Stimulated activated CD4-positive, alpha-beta T cell treated with anti-CD3 and anti-CD28 coated beads, Interleukin-12 subunit alpha, Interleukin-12 subunit beta, amount 100 ng/mL, for 4 hours (primary cell): ENCODE measurements around the gene TMIGD3.
"Not testable (repeated sequence)": the region's sequence is repeated elsewhere in the genome, so short reads cannot be mapped to it uniquely, and the experiment has no call there.

Experiments used
- DNase-seq: peaks from one replicate; pipeline ENCODE4 v3.0.0-alpha.2; 2020

The TMIGD3 gene

DNA sequence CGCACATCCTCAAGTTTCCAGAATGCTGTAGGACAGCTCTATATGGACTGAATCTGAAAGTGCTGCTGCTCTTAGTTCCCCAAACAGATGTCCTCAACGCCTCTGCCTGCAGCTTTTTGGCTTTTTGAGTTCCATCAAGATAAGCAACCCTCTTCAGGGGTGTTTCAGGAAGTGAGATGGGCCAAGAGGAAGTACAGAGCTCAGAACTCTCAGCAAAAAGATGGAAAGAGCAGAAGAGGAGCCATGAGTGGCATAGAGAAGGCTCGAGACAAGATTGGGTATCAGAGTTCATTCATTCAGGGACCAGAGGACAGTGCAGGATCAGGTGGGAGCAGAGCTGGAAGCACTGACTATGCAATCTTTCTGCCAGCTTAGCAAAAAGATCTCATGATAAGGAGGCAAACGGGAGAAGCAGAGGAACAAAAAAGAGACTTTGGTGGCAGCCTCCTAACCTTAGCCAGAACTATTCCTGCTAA is at the start of gene TMIGD3, which contains the start of gene ADORA3:
TMIGD3 (minus strand) TSS at position 49 of the 476 bp plus-strand sequence. CDS start 279 bp downstream, outside the sequence.
ADORA3 (minus strand) TSS at position 49 of the 476 bp plus-strand sequence. CDS start 279 bp downstream, outside the sequence.
- DNase-seq, result no peak

DNA sequence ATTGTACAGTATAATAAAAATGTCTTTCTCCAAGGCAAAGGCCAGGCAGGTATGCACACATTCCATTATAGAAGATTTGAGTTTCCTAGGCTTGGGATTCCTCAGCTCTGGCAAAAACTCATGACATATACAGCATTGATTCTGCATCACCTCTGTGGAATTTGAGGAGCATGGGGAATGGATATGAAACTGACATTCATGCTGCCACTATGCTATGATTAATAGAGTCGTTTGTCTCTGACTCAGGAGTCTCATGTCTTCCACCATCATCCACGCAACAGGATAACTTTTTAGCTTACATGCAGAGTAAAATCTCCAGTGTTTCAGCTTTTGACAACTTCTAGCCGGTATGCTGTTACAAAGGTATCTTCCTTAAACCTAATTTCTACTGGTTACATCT is 49.8 kb upstream of the TMIGD3 start:
- DNase-seq, result no peak

DNA sequence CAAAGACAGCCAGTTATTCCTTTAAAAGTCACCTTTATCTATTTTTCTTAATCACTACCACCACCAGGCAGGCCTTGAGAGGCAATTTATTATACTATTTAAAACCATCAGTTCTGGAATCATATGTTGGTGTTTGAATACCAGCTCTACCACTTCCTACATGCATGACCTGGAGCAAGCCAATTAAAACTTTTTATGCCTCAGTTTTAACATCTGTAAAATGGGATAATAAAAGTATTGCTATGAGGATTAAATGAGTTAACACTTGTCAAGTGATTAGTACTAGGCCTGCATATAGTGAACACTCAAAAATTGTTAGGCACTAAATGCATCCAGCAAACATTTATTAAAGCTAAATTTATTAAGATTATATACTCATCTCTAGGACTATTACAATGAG is 49.2 kb upstream of the TMIGD3 start:
- DNase-seq, result no peak

DNA sequence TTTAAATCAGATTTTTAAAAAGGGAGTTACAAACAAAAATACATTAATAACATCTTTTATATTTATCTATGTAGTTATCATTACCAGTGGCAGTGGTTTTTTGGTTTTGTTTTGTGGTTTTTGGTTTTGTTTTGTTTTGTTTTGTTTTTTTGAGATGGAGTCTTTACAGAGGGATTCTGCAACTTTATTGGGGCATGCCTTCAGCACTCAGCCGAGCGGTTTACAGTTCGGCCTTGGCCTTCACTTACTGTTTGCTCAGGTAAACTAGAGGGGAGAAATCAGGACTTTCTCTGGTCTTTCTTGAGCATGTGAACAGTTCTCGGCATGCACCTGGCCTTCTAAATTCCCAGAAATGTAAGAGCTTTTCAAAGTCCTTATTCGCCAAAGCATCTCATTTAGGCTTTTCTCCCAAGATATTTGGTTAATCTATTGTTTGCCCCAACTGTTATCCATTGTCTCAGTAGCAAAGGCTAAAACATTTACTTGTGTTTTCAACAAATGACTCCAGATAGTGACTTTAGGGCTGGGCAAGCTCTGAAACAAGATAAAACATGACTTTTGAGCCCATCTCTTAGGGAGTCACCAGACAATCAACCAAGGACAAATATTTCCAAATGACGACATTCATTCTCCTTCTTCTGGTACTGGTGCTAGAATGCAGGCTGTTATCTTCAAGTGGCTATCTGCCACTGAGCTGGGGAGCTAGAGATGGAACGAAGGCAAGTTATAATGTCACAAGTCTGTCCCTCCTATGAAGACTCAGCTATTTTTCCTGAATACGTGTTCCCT is 48.4 kb upstream of the TMIGD3 start:
- no peak for DNase-seq

DNA sequence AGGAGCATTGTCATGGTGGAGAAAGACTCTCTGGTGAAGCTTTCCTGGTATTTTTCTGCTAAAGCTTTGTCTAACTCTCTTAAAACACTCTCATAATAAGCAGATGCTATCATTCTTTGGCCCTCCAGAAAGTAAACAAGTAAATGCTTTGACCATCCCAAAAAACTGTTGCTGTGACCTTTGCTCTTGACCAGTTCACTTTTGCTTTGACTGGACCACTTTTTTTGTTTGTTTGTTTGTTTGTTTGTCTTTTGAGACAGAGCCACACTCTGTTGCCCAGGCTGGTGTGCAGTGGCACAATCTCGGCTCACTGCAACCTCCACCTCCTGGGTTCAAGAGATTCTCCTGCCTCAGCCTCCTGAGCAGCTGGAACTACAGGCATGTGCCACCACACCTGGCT is 44.4 kb upstream of the TMIGD3 start:
- not testable (repeated sequence) for DNase-seq

DNA sequence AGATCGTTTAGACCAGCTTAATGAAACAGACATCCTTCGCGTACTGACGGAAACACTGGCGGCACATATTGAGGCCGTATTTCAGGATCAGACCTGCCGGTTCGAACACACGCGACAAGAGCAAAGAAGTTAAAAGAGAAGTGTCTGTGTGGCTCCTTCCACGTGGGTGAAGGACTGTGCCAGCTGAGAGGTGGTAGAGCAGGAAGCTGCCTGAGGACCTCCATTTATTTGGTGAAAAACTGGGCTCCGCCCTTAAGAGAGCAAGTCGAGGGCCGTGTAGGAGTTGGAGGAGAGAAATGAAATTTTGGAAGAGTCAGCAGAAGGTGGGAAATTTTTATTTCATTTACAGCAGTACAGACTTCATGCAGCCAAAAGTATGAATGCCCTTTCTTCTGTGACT is 38.8 kb upstream of the TMIGD3 start:
- no peak for DNase-seq

DNA sequence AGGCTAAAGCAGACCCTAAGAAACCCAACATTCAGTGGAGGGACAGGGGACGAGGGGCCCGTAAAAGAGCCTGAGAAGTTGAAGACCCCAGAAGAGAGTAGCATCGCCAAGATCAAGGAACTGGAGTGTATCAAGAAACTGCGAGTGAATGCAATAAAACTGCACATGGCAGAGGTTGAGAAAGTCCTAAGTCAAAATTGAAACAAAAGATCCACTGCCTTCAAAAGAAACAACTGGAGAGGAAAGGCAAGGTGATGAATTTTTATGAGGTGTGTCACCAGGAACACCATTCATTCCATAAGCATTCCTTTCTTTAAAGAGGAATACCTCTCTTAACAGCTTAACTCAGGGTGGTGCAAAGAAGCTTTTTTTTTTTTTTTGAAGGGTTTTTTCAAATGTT is 38.3 kb upstream of the TMIGD3 start:
- DNase-seq, result no peak

DNA sequence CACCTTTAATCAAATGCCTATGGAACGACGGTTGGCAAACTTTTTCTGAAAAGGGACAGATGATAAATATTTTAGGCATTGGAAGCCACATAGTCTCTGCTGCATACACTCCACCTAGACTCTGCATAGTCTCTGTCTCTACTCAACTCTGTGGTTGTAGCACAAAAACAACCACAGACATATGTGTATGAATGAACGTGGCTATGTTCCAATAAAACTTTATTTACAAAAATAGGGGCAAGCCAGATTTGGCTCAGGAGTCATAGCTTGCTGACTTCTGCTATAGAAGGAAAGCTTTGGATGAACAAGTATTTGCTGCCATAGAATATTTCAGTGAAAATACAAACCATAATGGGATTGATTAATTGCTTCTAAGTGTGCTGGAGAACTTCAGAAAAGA is 37.5 kb upstream of the TMIGD3 start:
- no peak for DNase-seq

DNA sequence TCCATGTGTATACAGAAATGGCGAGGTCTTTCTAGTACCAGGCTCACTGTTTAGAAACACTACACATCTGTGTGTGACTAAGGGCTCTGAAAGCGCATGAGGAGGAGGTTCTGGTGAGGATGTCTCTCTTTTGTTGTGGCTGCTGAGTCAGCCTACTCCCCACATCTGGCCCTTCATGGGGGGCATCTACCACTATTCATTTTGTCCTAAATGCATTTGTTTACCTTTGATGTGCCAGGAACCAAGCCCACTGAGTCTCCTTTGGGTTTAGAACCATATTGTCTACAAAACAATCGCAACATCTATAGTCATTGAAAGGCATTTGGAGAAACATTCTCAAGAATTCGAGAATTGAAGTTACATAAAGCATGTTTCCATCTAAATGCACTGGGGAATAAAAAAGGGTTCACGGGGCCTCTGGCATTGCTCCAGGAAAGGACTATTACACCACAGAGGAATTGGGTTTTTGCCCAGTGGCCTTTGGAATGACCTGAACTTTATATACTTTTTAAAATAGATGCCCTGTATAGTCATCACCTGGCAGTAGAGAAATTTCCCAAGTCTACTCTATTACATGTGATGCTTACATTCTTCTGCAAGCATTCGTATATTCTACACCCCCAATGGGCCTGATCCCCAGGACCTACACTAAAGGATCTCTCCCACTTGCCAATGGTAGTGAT is 35.1 kb upstream of the TMIGD3 start:
- DNase-seq, result no peak

DNA sequence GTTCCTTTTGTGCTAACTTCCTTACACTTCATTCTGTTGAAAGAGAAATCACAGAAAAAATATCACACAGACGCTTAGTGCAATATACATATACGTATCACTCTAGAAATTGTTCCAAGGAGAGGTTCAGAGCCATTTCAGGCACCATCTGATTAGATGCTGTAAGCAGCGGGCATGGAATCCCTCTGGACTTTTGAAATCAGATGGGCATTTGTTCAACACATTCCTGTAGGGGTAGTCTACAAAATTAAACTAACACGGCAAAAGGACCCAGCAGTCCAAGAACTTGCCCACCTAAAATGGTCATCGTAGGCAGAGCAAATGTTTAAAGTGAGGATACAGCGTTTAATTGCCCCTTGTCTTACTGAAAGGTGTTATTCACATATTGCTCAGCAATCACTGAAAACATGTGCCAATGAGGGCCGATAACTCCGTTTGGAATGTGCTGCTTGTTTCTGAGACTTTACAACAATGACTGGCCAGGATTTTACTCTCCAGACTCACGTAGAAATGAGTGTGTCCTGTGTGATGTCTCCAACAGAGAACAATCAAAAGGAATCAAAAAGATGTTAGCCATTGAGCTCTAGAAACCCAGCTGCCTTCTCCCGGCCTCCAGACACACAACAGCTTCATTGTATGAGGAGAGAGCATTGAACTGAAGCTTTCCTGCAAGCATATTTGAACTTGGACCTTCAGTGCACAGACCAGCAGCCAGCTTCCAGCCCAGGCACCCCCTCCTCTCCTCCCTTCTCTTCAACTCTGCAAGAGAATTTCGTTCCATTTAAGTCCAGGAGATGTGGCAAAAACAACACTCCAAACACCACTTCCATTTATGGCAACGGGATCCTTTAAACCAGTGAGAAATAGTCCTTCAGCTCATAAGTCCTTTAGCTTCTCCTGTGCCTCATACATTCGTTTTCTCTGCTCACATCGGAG is 32.1 kb upstream of the TMIGD3 start:
- DNase-seq, result no peak

DNA sequence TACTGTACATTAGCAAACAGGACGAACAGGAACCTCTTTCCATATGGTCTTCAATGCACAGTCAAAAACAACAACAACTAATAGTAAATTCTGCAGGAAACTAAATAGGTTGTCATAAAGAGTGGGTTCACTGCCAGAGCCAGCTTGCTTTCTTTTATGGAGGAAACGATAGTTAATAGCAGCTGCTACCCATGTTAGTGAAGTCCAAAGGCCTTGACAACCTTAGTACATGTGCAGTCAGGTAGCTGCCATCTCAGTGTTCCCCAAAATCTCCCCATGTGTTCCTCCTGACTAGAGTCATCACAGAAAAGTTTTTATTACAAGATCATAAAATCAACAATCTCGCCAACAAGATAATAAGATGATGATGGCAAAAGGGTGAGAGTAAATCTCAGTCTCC is 16.6 kb upstream of the TMIGD3 start:
- no peak for DNase-seq

DNA sequence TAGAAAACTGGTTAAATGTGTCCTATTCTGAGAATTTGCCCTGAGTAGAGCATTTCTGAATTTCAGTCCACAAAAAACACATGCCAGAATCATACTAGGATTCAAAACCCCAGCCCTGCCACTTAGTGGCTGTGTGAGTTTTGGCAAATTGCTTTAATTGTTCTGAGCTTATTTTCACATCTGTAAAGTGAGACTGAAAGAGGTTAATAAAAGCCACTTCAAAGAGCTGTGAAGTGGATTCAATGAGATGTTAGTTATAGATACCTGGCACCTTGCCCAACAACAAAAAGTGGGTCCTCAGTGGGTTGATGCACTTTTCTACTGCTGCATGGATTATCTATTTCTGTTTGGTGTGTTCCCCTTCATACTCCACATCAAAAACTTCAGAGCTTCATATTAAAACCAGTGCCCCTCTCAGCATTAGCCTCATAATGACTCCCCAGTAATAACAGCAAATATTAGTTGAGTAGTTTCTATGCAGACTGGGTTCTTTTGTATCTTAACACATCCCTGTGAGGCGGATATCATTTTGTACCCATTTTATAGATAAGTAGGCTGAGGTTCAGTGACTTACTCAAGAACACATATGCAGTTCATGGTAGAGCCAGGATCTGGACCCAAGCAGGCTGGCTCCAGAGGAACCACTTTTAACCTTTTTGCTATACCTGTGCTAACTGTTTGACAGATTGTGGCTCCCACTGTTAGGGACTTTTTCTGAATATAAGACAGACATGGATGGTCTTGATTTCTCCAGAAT is 14.2 kb upstream of the TMIGD3 start:
- no peak for DNase-seq

DNA sequence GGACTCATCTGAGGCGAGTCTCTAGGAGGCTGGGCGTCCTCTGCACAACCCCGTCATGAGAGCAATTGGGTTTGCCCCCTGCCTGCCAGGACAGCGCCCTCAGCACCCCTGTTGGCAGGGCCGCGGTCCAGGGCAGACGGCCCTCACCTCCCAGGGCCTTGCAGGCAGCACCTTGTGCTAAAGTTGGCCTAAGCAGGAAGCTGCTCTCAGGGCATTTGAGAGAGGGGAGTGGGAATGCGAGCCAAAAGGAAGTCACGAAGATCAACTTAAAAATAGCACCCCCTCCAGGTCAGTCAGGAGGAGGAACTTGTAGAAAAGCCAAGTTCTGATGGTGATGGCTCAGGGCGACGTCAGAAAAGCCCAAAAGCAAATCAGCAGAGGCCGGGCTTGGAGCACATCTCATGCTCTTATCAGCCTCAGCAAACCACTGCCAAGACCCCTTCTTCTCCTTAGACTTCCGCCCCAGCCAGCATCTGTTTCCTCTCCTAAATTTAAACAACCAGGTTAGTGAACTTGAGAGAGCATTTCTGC is 12.6 kb upstream of the TMIGD3 start:
- no peak for DNase-seq

DNA sequence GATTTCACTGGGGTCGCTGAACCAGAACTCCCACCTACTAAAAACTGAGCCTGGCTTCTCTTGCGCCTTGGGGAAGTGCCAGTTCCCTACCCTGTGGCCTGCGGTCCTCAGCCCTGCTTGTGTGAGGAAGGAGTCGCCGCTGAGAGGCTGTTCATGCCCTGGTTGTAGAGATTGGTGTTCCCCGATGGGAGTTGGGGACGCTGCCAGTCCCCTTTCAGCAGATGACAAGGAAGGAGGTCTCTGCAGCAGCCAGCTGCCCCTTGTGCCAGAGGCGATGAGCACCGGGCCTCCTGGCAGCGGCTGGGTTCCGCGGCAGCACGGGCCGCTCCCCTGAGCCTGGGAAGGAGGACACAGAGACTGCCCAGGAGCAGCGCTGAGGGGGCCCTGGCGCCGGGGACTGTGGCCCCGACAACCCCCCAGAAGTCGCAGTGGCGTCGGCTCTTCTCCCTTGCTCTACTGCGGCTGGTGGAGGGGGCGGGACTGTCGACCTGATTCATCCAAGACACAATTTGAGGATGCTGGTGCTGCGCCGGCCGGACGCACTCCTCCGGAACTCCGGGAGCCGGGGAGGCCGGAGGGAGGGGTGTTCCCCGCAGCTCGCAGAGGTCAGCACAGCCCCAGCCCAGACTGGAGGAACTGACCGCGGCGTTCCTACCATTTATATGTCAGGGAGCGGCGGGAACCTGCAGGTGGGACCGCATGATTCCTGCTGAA is 12.0 kb upstream of the TMIGD3 start:
- DNase-seq, result no peak

DNA sequence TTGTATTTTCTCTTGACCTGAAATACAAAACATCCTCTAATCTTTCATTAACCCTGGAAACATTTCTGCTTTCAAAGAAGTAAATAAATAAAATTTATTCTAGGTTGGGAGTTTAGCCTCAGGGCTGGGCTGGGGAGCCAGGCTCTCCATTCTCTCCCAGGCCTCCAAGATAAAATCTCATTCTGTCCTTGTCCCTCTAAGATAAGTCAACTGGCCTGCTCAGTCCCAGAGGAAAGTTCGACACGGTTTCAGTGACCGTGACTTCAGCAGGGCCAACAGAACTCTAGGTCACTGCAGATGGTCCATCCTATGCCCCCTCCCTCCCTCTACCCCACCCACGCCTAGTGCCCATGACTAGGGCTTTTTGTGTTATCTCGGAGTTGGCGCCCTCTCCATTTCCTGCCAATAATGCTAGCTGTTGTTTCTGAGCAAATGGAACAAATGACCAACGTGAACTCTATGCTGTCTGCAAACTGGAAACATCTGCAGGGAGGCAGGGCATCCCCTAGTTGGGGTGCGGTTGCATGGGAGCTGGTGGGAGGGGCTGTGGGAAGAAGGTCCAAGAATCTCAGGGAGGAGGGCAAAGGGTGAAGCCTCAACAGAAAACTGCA is 10.1 kb upstream of the TMIGD3 start:
- no peak for DNase-seq

DNA sequence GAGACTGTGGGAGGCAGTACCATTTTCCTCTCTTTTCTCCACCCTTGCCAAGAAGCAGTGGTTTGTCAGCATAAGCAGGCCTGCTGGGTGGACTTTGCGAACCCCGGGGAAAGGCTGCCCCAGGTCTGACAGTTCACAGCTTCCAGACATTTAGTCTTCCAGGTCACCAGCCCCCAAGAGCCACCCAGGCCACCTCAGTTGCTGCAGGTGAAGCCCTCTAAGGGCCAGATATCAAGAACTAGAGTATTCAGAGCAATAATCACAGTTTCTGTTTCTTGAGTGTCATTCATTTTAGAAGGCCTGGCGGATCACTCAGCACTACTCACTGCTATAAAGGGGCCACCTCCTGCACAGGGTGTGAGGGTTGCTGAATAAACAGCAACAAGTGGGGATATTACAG is 9.5 kb upstream of the TMIGD3 start:
- DNase-seq, result no peak

DNA sequence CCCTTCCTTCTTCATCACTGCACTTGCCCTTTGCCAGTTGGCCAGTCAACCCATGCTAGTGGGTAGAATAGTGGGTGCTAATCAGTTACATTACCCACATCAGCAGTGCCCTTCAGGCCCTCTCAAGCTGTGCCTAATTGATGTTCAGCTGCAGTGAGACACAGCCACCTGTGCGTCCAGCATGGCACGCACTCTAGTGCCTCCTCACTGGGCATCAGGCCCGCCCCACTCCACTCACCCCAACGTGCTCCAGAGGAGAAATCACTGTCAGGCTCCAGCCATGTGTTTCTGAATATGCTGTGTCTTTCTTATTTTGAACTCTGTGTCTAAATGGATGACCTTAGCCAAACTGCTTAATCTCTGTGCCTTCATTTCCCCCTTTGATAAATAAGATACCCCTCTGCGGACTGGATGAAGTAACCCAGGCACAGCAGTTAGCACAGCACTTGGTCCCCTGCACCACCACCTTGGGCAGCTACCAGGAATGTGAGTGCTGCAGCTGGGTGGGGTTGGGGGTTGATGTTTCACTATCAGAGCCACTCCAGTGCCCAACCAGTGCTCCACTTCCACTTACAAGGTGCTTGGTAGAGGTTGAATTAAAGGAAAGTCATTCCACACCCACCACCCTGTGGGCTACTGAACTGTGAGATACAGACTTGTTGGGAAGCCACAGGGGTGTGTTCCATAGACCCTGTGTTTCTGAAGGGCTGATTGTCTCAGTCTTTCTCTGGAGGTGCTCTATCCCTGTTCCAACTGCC is 8.9 kb upstream of the TMIGD3 start:
- DNase-seq, result no peak

DNA sequence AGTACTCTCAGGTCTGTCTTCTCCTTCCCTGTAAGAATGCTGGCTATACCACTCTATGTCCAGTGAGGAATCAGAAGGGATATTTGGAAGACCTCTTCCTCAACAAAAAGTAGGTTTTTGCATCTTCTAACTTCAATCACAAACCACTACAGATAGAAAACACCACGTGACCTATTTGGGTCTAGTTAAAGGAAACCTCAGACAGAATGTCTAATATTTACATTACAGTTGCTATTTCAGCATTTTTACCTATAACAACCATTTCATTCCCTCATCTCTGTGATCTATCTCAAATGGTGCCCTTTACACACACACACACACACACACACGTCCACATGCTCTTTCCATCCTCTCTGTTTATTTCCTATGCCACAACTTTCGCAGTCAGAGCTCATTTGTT is 7.9 kb upstream of the TMIGD3 start:
- DNase-seq, result no peak

DNA sequence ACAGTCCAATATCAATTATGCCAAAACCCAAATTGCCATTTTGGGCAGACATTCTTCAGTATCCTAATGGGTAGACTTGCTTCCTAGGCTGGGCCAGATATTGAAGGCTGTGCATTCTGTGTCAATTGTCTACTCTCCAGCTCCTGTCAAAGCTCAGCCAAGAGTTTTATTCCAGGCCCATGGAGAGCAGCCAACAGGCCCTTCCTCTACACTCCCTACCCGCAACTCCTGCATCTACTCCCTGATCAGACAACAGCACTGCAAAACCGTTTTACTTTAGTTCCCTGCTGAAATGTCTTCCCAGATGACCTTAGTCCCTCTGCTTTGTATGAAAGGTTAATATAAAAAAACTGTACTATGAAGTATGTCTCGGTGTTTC is 6.6 kb upstream of the TMIGD3 start:
- no peak for DNase-seq
